Measurements from ENCODE around the gene SCAPER.
"Not testable (repeated sequence)": the region's sequence is repeated elsewhere in the genome, so short reads cannot be mapped to it uniquely, and the experiment has no call there.

The SCAPER gene

DNA sequence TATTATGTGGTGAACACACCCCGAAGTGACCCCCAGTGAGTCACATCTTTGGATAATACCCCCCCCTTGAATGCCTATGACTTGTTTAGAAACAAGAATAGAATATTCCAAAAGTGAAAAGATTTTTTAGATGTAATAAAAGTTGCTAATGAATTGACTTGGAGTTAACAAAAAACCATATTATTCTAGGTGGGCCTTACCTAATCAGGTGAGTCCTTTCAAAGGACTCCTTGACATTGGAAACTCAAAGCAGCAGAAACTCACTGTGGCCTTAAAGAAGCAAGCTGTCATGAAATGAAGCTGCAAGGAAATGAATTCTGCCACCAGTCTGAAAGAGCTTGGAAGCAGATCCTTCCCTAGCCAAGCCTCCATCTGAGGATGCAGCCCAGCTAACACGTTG lies 579.4 kb downstream of the SCAPER start:
- no peak for DNase-seq (ENCODE audit: low read depth, low spot score)

DNA sequence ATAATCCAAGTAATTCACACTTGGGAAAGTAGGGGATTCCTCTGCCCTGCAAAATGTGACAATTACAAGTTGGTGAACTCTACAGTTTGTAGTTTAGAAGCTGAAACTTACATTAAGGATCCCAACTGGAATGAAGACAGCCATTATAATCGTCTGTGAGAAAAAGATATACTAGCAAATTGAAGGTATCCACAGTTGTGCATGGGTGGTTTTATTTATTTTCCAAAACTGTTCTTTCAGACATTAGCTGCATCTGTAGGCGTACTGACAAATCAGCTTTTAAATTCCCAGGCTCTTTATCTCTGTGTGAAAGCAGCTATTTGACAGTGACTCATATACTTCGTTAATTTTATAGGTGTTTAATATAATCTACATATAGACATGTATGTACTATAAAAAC lies 581.1 kb downstream of the SCAPER start:
- no peak for DNase-seq (ENCODE audit: low read depth, low spot score)

DNA sequence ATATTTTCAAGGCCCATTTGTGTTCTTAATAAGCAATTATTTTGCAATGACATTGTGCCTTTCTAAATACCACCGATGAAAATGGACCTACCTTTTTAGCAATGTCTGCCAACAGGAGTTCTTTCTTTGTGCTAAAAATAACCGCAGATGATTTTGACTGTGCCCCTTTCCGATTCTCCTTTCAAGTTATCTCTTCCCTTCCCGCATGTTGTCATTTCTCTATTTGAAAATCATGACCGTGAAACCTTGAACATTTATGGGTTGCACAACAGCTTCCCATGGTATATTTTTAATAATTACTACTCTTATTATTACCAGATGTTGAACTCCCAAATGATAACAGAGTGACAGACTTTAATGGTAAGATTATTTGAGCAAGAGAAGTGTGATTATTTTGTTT lies 583.5 kb downstream of the SCAPER start:
- DNase-seq (ENCODE audit: low read depth, low spot score) = no peak

DNA sequence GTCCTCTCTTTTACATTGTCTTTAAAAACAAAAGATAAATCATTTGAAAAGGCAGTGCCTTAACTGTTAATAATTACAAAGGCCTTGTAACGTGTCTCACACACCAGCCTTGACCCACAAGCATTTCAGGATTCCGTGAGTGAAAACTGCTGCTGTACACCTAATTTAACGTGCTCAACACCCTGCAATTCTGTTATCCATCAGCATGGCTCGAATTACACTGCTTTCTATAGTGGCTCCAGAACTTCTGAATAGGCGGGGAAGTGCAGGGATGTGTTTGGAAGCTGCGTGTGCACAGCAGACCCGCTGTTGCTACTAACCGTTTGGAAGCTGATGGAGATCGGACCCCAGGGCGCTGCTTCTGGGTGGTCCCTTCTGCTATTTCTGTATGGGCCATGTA lies 584.0 kb downstream of the SCAPER start:
- no peak for DNase-seq (ENCODE audit: low read depth, low spot score)

DNA sequence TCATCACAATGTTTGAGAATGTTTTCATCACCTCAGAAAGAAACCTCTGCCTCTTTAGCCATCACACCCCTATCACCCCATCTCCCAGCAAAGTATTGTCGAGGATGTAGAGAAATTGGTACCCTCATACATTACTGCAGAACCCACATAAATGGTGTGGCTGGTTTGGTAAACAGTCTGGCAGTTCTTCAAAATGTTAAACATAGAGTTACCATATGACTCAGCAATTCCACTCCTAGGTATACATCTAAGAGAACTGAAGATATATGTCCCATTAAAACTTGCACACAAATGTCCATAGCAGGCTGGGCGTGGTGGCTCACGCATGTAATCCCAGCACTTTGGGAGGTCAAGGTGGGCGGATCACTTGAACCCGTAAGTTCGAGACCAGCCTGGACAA lies 585.1 kb downstream of the SCAPER start:
- DNase-seq (ENCODE audit: low read depth, low spot score) = no peak

DNA sequence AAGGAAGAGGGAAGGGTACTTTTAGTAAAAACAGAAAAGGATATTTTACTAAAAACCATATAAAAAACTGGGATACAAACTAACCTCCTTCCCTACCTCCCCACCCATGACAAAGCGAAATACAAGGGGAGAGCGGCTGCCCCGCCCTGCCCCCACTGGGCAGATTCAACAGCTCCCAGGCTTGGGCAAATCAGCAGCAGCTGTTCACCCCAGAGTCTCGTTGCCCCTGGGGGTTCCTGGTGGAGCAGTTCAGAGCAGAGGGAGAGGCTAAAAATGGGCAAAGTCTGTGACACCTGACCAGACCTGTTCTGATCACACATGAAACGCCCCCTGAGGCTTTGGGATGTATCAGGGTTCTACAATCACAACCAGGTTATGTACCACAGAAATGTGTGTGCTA lies 591.4 kb downstream of the SCAPER start:
- DNase-seq (ENCODE audit: low read depth, low spot score) = no peak

DNA sequence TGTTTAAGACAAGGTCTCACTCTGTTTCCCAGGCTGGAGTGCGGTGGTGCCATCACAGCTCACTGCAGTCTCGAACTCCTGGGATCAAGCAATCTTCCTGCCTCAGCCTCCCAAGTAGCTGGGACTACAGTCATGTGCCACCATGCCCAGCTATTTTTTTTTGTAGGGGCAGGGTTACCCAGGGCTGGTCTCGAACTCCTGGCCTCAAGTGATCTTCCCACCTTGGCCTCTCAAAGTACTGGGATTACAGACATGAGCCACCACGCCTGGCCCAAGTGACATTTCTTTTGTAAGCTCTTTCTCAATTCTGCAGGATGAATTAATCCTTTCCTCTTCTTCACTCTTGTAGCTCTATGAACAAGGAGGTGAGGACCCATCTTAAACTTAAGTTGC lies 592.0 kb downstream of the SCAPER start:
- not testable (repeated sequence) for DNase-seq (ENCODE audit: low read depth, low spot score)

DNA sequence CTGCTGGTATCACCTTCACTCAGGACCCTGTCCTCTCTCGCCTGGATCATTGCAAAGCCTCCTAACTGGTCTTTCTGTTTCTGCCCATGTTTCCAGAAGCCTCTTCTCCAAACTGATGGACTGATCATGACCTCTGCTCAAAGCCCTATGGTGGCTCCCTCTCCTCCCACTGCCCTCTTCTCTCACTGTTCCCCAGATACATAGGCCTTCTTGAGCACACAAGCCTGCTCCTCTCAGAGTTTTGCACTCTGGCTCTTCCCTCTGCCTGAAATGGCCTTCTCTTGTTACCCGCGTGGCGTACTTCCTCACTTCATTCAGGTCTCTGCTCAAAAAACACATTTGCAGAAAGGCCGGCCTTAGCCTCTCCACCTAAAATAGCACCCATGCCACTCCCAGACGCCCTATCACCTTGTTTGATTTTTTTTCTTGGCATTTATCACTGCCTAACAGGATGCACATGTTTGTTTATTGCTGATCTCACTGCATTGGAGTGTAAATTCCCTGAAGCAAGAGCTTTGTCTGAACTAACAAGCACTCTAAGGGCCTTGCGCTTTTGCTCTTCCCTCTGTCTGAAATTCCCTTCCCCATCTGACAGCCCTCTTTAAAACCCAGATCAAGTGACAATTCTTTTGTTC lies 592.5 kb downstream of the SCAPER start:
- DNase-seq (ENCODE audit: low read depth, low spot score) = no peak

DNA sequence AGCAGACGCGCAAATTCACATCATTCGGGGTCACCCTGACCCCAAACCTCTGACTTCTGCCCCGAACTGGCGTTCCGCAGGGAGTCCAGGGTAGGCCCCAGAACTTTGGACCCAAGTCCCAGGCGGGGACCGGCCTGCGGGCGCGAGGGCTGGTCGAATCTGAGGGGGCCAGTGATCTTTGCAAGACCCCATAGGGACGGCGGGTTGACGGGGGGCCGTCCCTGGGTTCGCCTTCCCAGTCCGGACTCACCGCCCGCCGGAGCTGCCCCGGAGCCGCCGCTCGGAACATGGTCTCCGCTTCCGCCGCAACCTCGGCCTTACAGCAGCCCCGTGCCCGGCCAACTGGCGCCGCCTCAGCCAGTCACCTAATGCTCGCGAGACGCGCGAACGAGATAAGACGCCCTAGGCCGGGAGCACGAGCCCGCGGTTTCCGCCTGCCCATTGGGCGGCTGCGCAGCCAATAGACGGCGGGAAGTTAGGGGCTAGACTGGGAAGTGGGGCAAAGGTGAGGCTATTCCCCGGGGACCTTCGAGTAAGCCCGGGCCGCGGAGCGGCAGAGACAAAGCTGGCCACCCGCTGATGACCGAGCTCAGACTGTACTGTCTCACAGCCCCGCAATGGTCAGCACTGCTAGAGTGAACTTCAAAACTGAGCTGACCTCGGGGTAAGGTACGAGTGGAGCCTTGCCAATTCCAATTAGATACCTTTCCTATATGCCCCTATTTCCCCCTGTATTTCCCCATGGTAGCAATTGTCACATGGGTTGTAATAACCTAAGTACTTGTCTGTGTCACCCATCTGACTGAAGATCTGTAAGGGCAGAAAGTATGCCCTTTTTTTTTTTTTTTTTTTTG lies 593.8 kb downstream of the SCAPER start, which contains the start of gene ETFA:
Gene ETFA (minus strand): TSS at position 370 of the 854 bp plus-strand sequence. CDS start 81 bp downstream, at position 289.
- peak; percentile 79 for DNase-seq (ENCODE audit: low read depth, low spot score)

DNA sequence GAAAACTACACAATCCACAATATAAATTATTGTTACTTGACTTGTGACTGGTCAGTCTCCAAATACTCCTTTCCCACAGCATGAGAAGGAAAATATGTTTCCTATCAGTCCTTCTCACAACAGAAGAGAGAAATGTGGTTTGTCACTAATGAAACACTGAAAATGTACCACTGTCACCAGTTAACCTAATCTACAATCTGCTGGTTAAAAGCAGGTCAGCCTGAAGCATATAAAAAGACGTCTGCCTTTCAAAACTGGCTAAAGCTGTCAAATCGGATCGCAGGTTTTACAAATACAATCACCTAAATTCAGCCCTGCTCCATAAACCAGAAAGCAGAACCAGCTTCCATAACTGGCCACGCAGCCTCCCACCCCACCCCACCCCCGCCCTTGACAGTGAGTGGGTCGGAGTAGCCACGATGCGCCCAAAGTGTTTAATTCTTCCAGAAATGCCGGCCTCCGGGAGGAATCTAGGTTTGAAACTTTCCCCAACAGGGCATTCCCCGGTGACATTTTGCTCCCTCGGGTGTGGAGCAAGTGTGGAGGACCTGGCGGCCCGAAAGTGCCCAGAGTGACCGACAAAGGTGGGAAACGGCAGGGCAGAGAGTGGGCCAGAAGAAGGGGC lies 594.6 kb downstream of the SCAPER start:
- DNase-seq (ENCODE audit: low read depth, low spot score) = no peak

DNA sequence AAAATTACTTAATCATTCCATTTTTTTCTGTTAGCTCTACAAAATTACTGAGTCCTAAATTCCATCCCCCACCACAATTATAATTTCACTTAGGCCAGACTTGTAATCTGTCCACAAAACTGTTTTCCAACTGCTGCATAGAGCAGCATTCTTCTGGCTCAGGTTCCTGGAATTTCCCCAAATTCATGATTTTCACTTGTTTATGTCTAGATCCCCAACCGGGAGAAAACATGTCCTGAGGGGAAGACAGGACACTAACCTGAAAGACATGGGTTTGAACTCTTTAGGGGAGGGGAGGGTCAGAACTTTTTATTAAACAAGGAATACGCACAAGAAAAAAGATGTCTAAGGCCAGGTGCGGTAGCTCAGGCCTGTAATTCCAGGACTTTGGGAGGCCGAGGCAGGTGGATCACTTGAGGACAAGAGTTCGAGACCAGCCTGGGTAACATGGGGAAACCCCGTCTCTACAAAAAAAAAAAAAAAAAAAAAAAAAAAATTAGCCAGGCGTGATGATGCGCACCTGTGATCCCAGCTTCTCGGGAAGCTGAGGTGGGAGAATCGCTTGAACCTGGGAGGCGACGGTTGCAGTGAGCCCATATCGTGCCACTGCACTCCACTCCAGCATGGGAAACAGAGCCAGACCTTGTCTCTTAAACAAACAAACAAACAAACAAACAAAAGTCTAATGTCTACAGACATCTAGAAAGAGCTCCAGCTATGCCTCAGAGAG lies 595.4 kb downstream of the SCAPER start:
- DNase-seq (ENCODE audit: low read depth, low spot score) = no peak

DNA sequence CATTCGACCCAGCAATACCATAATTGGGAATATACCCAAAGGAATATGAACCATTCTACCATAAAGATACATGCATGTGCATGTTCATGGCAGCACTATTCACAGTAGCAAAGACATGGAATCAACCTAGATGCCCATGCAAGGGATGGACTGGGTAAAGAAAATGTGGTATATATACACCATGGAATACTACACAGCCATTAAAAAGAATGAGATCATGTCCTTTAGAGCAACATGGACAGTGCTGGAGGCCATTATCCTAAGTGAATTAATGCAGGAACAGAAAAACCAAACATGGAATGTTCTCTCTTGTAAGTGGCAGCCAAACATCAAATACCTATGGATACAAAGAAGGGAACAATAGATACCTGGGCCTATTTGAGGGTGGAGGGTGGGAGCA lies 601.2 kb downstream of the SCAPER start:
- no peak for DNase-seq (ENCODE audit: low read depth, low spot score)

DNA sequence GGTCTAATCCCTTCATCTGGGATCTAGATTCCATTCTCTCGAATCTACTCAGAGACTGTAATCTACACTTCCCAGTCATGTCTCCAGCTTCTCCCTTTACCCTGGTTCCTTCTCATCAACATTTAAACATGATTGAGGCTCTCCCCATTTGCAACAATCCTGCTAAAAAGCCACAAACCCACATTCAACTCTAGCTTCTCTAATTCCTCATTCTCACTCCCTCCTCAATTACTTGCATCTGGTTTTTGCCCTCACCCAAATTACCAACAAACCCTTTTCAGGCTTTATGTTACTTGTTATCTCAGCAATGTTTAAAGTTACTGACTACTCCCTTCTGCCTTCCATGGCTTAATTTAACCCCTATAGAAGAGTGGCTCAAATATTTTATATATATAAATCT lies 605.4 kb downstream of the SCAPER start:
- DNase-seq (ENCODE audit: low read depth, low spot score) = no peak

DNA sequence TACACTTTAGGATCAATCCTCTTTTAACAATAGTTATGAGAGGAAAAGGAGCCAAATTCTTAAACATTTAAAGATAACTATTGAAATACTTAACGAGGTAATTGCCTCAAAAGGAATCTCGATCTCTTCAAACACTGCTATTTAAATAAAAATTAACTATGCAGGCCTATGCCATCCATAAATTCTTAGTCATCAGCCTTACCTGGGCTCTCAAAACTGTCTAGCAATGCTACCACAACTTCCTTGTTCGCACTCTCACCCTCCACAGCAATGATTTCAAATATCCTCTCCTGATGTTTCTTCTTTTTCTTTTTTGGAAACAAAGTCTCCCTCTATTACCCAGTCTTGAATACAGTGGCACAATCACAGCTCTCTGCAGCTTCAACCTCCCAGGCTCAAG lies 606.2 kb downstream of the SCAPER start:
- DNase-seq (ENCODE audit: low read depth, low spot score) = no peak

DNA sequence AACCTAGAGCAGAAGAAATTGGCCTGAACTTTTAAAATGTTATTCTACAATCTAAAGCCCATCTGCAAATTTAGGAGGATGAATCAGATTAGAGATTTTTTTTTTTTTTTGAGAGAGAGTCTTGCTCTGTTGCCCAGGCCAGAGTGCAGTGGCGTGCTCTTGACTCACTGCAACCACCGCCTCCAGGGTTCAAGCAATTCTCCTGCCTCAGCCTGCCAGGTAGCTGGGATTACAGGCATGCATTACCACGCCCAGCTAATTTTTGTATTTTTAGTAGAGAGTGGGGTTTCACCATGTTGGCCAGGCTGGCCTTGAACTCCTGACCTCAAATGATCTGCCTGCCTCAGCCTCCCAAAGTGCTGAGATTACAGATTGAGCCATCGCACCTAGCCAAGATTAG lies 607.2 kb downstream of the SCAPER start:
- DNase-seq (ENCODE audit: low read depth, low spot score) = not testable (repeated sequence)

Data from iPS DF 19.7 (cell line).